ENCODE measurements around the gene RIC1. TPM values are rescaled to one million over a fixed set of nuclear protein-coding genes. Genes with fewer than 3 reads are reported as not detected.

The RIC1 gene
- total and polyA plus RNA-seq, 2 of the 4 experiments (the other 2 are of a cell fraction): 28.8 to 76.9 TPM

DNA sequence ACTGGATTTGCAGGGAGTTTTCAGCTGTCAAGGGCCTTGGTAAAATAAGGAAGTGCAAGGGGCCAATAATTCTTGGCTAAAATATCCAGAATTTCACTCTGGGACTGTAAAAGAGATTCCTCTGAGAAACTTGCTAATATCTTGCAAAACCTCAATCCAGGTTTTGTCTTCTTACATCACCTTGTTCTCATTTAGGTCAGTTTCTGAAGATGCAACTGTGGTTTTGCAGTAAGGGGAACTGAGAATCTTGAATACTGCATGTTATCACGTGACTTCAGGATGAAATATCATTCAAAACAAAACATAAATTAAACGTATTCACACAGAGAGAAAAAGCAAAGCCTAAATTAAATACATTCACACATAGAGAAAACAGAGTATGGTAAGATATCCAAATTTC, 35.0 kb upstream of the RIC1 start:
- H2AFZ ChIP-seq (replicated peaks; ENCODE audit: low read length, poor library complexity): no peak overlapping the region
- H3K4me2 ChIP-seq (ENCODE audit: low read depth, low read length): no peak overlapping the region
- H4K20me1 ChIP-seq (ENCODE audit: insufficient read depth, low read length): no peaks in the 10 kb centered on the region
- TF ChIP-seq CHD1 (IDR thresholded peaks at IDR 0.05; ENCODE audit: low read depth, low read length): no peak
- no peak for TF ChIP-seq MAZ (IDR thresholded peaks at IDR 0.05; ENCODE audit: borderline replicate concordance, low read depth, low read length)
- no peak overlapping the region for H4K91ac ChIP-seq (ENCODE audit: insufficient read depth, low read depth, low read length)
- no peak overlapping the region for H3K23ac ChIP-seq (ENCODE audit: low read depth, low read length)
- no peak overlapping the region for H4K8ac ChIP-seq (ENCODE audit: low read depth in 2 of 2, low read length in 2 of 2)
- no peak overlapping the region for H3K18ac ChIP-seq (ENCODE audit: low read depth, low read length)
- no peak overlapping the region for H3K27ac ChIP-seq (ENCODE audit: insufficient read depth, low read length)
- ATAC-seq (ENCODE audit: low read depth): no peak
- no peak overlapping the region for H4K5ac ChIP-seq (ENCODE audit: low read depth, low read length)
- no peak overlapping the region for H2BK120ac ChIP-seq (ENCODE audit: low read depth, low read length)
- H3K14ac ChIP-seq (replicated peaks; ENCODE audit: low read depth, low read length): no peak overlapping the region
- no CpG with 5 or more reads among the region's 2 CpGs for WGBS, 2 experiments (ENCODE audit: extremely low coverage in 2 of 2, insufficient read length in 1 of 2)
- BruUV-seq (replicated peaks): no TSS peak
- DNase-seq: no peak
- in situ Hi-C loops (cut with MboI; ENCODE audit: low sequenced_read_pairs): loop anchor here (5.0 to 25.0 kb wide), 2 partner anchors 407 to 1207 kb away; partner anchors contain the start of gene INSL6
- H3K36me3 ChIP-seq (ENCODE audit: control insufficient read depth, insufficient read depth, low read length): no peaks in the 10 kb centered on the region
- H2BK20ac ChIP-seq (ENCODE audit: low read depth, low read length): no peak overlapping the region
- no peak overlapping the region for H3K56ac ChIP-seq (ENCODE audit: extremely low read depth, insufficient read depth, low read length)
- dilution Hi-C loops (cut with HindIII; ENCODE audit: low sequenced_read_pairs, unreplicated experiment): no loop called here
- no peak overlapping the region for H2BK5ac ChIP-seq (ENCODE audit: low read depth, low read length, poor library complexity, severe bottlenecking)
- H3K4me1 ChIP-seq (ENCODE audit: control insufficient read depth, insufficient read depth, low read length): no peaks in the 10 kb centered on the region
- no peak overlapping the region for H3K9ac ChIP-seq (ENCODE audit: low read depth, low read length)
- no peak overlapping the region for H3K4ac ChIP-seq (ENCODE audit: low read depth, low read length)
- no peak overlapping the region for H2BK15ac ChIP-seq (ENCODE audit: low read depth, low read length)
- intact Hi-C loops (cut with micrococcal nuclease): loop anchor here (5.0 kb wide), 2 partner anchors 157 to 837 kb away; partner anchors contain the start of gene PLGRKT
- no peaks in the 10 kb centered on the region for H3K27me3 ChIP-seq (ENCODE audit: control insufficient read depth, insufficient read depth, low read length)
- no peak overlapping the region for H3K4me3 ChIP-seq (ENCODE audit: insufficient read depth, low read depth, low read length)
- H3K9me3 ChIP-seq (ENCODE audit: control insufficient read depth, insufficient read depth, low read length): no peaks in the 10 kb centered on the region
- POLR2A ChIA-PET (ENCODE audit: unreplicated experiment): no interaction called here
- no peak overlapping the region for H2AK9ac ChIP-seq (replicated peaks; ENCODE audit: low read depth, low read length, poor library complexity)
- H2AK5ac ChIP-seq (ENCODE audit: low read depth, low read length): no peak overlapping the region
- CTCF ChIA-PET: no interaction called here
- 0 out of 4 replicates have a peak, but pooled peaks cover under 1 to 4% of the 10 kb centered on the region in 2 experiments for H3K79me1 ChIP-seq (ENCODE audit: low read depth in 1 of 2, low read length in 2 of 2)
- no peaks in the 10 kb centered on the region for H3K9me1 ChIP-seq (ENCODE audit: insufficient read depth, low read length)
